ENCODE measurements around the gene ABR. TPM values are rescaled to one million over a fixed set of nuclear protein-coding genes. Genes with fewer than 3 reads are reported as not detected.

ABR gene
- polyA plus RNA-seq, 5 donors: 53.2 to 84.6 (median 61.3) TPM

DNA sequence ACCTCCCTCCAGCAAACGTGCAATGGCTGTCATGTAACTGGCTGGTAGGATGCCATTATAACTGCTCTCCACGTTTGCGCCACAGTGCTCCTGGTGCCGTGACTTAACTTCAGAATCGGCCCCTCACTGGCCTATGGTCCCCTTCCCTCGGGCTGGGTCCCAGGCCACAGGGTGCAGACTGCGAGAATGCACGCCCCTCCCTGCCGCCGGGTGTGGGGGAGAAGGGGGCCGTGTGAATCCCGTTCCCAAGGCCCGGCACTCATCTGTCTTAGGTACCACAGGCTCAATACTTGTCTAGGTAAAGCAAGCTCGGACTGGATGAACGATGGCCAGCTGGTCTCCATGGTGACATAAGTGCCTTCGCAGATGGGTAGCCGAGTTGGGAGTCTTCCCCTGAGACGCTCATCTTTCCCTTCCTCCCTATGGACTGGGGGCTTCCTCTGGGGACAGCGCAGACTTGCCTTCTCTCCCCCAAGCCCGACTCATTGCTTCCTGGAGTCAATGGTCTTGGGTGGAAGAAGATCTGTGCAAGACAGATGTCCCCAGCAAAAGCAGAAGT, 145.1 kb downstream of the ABR start:
- DNase-seq: no peak

DNA sequence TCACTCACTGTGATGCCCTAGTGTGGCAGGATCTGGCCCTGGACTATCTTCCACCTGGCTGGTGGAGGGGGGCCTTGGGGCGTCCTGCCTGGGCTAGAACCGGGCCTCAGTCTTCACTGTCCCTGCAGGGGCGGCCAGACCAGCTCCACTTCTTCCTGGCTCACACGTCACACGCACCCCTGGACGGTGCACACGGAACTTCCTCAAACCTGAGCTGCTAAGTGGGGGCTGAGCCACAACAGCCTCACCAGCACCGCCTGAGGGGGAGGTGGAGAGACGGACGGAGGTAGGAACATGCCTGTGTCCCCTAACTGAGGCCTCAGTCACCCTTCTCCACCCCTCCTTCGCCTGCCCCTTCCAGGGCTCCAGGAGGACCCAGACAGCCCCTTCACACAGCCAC, 146.3 kb downstream of the ABR start:
- no peak for DNase-seq

DNA sequence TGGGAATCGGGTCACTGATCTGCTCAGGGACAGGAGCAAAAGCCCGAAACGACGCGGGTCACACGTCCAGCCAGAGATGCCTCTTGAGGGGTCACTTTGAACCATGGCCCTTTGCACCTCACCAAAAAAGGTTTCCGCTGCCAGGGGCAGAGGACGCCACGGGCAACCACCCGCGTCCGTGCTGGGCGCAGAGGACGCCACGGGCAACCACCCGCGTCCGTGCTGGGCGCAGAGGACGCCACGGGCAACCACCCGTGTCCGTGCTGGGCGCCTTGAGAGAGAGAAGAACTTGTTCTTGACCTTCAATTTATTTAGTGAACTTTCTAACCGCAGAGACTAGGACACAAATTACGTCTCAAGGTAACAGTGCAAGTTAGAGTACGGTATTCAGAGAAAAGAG, 147.4 kb downstream of the ABR start:
- DNase-seq: no peak

DNA sequence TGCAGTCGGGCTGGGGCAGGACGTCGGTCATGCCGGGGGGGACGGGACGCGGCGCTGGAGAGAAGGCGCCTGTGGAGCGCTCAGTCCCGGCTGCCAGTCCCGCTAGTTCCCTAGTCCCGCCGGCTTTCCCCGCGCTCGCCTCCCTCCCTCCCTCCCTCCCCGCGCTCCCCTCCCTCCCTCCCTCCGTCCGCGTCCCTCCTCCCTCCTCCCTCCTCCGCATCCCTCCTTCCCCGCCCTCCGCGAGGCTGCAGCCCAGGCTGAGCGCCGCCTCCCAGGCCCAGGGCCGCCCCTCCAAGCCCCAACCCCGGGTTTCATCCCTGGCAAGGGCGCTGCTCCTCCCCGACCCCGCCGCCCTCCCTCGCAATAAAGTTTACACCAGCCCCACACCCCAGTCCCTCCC, 148.1 kb downstream of the ABR start:
- peak; percentile 57 to 72 for DNase-seq

DNA sequence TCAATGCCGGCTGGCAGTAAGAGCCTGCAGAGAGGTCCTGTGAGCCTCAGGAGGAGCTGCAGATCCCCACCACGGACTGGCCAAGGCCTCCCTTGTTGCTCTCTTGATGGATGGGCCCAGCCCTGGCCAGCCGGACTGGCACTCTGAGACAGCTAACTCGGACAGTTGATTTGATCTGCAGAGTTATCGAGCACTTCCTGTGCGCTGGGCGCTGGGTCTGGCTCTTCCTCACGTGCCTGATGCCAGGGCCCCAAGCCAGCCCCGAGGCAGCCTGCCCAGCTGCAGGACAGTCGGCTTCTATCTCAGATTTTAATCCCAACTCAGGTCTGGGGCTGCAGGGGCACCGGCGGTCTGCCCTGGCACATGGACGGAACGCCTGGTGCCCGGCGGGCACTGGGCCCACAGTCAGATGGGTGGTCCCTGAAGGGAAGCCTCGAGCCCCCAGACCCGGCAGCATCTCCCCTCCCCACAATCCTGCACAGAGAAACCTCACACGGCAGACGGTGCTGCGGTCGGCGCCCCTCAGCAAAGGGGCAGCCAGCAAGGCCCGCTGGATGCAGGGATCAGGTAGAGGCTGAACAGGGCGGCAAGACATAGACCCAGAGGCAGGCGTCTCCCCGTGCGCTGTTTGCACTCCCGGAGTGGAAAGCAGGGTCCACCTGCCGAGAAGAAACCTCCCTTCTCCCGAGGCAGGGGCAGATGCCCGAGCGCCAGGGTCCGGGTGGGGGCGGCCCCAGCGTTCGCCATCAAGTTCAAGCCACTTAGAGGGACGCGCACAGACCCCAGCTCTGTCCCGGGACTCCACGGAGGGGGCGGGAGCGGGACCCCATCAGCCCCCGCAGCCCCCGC, 148.9 kb downstream of the ABR start:
- no peak for DNase-seq

DNA sequence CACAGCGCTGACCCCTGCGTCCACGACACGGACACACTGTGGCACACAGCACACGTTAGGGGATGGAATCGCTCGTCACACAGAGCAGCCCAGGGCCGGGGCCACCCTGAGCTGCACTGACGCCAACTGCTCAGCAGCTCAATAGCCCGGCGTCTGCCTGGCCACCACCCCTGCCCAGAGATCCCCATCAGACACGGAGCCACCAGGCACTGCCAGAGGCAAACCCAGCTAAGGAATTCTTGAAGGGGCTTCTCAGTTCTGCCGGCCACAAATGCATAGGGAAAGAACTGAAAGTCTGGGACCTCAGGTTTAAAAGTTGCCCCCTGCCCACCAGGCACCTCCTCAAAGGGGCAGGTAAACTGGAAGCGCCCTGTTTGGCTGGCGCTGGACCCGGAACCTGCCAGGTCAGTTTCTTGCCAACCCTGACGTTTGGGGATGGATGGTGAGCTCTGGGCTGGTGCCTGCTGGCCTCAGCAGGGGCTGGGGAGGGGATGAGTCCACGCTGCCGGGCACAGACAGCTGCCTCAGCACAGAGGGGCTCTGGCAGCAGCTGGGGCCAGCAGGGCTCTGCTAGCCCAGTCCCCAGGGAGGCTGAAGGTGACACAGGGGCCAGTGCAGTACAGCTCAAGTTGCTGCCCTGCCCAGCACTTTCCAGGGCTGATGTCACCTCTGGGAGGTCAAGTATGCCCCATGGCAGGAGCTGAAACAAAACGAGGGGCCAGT, 149.7 kb downstream of the ABR start:
- no peak for DNase-seq

DNA sequence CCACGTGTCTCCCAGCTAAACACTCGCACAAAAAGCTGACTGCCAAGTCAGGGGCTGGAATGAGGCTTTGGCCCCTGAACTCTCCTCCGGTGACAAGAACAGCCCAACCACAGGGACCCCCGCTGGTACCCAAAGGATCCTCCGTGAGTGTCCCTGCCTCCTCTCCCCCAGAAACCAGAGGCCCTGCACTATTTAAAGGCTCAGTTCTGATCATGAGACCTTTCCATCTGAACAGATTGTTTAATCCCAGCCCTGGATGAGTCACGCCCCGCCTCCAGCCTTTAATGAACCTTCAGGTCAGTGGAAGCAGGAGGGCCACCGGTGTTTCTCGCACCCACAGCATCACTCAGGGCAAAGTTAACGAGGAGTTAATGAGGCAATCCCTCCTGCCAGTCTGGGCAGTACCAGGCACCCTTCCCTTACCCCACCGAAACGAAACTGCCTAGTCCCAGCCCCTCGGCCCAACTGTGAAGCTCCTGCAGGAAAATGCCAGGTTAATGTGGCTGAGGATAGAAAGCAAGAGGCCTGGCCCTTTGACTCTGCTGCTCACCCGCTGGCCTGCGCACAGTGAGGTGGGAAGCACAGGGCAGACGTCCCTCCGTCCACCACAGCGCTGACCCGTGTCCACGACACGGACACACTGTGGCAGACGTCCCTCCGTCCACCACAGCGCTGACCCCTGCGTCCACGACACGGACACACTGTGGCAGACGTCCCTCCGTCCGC, 150.4 kb downstream of the ABR start:
- no peak for DNase-seq

DNA sequence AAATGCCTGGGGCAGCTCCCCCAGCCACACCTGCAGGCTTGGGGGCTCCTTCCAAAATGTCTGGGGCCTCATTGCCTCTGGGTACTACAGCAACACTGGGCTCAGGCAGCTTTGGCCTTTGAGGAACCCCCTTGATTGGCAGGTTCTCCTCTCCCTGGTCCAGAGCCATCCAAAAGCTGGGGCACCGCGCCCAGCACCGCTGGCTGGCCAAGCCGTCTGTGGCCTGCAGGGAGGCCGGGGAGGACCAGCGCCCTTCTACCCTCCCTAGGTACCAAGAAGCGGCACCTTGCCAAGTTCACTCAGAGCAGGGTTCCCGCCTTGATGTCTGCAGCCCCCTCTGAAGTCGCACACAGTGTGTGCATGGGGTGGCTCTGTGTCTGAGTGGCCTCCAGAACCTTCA, 152.7 kb downstream of the ABR start:
- no peak for DNase-seq

DNA sequence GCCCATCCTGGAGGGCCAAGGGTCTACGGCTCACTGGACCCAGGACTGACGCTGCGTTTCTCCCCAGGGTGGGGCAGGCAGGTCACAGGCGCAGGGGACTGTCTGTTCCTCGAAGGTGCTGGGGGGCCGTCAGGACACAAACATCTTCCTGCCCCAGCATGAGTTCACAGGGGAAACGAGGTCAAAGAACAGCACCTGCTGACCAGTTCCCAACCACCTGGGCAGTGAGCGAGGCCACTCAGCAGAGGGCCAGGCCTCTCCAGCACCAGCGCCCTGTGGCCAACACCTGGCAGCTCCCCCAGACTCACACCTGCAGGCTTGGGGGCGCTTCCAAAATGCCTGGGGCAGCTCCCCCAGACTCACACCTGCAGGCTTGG, 153.2 kb downstream of the ABR start:
- no peak for DNase-seq

DNA sequence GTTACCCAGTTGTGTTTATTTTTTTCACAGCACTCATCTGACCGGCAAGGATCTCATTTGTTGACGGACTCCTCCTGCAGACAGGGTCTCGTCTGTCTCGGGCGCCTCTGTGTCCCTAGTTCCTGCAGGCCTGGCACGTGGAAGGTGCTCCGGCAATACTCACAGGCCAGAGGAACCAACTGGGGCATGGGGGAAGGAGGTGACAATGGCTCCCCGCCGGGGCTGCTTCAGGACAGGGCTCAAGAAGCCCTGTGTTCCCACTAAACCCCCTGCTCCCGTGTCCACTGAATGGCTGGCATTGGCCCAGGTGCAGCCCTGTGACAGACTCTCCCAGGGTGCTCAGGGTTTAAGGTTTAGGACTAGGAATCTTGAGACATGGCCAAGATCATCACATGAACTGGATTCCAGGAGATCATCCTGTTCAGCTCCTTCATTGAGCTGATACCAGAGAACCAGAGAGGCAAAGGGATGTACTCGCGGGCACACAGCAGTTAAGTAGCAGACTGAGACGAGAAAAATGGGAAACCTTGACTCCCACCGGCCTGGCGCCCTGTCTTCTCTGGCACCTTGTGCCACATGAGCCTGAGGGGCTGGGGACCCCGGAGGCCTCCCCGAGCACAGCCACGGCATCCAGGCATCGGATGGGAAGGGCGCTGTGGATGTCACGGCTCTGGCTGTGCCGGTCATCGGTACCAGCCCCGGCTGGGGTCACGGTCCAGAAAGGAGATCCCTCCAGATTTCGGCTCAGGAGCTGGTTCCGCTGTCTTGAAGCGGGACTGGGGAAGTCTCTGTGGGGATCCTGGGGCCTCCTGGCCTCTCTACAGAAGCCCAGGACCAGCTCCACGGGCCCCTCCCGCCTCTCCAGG, 153.8 kb downstream of the ABR start:
- DNase-seq: no peak

DNA sequence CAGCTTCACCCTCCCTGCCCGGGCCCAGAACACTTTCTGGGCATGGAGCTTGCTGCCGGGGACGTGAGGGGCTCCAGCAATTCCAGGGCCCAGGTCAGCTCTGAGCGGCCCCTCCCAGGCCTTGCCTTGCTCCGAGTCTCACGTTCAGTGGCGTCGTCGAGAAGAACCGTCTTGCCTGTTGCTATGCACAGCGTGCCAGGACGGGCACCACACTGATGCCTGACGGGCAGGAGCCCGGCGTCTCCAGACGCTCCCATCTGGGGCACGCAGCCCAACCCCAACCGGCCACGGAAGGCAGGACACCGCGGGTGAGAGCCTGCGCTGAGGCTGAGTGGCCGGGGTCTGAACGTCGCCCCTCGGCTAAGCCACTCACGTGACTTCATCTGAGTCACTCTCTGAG, 155.7 kb downstream of the ABR start:
- no peak for DNase-seq

DNA sequence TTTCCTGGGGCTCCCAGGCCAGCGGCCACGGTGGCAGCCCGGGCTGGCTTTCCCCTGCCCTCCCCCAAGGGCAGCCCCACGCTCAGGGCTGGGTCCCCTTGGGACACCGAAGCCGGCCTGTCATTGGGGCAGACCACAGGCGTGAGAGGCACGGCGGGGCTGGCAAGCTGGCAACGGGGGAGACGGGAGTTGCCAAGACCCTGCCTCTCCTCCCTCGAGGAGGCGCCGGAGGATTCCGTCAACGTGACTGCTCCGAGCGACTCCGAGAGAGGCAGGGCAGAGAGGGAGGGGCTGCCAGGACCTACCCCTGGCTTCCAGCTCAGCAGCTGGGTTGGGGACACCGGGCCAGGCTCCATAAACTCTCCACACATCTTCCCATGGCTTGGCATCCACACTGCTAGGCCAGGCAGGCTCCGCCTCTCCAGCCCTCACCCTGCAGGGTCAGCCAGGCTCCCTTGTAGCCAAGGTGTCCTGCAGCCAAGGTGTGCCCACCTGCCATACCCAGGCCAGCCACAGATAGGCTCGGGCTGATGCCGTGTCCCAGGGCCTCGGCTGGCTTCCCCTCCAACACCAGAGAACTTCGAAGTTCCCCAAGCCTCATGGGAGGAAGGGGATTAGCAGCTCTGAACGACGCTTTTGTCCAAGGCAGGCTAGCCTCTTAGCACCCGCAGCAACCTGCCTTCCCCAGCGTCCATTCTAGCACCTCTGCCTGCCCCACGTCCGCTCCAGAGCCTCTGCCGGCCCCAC, 157.3 kb downstream of the ABR start:
- DNase-seq: no peak

DNA sequence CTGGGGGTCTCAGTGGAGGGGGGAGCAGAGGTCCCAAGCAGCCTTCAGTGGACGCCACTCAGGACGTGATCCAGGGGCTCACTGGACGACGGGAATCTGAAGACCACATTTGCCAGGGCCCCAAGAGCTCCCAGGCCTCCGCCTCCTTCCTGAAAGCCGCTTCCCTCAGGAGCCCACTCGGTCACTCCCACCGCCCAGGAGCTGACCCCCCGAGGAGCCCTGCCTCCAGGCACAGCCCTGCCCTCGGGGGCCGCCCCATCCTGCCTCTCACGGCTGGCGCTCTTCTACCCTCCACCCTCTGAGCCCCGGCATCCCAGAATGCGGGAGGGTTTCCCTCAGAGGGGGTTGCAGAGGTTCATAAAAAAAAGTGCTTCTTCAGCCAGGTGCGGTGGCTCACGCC, 158.6 kb downstream of the ABR start:
- no peak for DNase-seq

DNA sequence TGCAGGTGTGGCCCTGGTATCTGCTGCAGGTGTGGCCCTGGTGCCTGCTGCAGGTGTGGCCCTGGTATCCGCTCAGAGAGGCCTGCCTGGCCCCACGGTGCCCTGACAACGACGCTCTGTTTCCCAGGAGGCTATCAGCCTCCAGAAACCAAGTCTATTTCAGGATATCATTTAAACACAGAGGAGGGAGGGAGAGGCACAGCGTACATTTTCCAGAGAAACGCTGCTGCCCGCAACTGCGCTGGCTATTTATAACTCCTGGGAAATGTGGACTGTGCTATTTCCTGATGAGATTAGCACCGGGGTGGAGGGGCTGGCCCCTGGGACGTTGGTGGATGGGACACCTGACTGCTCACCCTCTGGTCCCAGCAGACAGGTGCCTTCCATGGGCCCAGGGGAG, 160.3 kb downstream of the ABR start:
- no peak for DNase-seq

DNA sequence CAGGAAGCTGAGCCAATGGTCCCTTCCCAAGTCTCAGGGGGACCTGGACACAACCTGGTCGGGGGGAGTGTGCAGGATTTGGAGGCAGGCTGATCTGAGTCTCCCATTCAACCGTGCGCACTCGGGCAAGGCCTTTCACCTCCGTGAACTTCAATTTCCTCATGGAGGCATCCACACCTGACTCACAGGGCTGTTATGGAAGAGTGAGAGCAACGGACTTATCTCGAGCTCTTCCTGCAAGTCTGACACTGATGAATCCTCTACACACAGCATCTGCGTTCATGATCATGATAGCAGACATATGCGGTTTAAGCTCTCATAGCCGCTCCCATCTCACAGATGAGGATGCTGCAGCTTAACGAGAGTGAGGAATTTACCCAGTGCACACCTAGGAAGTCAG, 161.2 kb downstream of the ABR start:
- no peak for DNase-seq

DNA sequence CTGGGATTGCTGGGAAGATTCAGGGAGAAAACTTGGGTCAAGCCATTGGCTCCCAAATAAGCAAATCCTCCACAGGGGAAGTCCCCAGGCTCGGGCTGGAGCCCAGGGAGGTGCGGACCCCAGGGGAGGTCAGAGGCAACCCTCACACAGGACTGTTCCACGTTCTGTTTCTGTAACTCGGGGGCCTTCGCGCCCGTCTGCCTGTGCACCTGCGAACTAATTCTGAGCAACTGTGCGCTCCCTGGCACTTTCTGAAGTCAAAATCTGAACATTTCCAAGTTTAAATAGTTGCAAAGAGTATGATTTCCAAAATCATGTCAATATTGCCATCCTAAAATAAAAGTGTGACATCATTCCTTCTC, 166.1 kb downstream of the ABR start:
- DNase-seq: no peak

DNA sequence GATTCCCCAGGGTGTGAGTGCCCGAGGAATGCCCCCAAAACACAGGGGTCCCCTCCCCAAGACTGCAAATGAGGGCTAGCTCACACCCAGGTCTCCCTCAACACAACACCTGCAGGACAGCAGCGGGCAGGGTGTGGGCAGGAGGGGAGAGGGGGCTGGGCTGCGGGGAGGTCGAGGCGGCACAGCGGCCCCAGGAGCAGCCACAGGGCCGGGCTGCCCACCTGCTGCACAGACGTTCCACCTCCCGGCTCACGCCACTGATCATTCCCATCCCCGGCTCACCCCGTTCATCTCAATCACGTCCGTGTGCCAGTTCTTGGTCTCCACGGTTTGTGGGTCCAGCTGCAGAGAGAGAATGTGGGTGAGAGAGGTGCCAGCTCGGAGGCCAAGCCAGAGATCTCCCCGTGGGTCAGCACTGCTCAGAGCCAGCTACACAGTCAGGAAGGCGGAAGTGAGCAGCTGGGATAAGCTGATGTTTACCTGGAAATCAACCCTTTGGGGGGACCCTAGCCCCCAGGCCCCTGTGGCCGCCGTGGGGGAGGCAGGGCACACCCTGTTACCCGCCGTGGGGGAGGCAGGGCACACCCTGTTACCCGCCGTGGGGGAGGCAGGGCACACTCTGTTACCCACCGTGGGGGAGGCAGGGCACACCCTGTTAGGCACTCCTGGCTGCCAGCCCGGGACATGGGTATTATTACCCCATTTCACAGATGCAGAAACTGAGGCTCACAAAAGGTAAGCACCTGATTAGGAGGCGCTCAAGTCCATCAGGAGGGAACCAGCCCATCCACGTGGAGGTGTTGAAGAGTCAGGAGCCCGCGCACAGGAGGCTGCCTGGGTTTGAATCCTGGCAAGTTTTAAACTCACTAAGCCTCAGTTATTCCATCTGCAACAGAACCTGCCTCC, 166.7 kb downstream of the ABR start:
- no peak for DNase-seq

DNA sequence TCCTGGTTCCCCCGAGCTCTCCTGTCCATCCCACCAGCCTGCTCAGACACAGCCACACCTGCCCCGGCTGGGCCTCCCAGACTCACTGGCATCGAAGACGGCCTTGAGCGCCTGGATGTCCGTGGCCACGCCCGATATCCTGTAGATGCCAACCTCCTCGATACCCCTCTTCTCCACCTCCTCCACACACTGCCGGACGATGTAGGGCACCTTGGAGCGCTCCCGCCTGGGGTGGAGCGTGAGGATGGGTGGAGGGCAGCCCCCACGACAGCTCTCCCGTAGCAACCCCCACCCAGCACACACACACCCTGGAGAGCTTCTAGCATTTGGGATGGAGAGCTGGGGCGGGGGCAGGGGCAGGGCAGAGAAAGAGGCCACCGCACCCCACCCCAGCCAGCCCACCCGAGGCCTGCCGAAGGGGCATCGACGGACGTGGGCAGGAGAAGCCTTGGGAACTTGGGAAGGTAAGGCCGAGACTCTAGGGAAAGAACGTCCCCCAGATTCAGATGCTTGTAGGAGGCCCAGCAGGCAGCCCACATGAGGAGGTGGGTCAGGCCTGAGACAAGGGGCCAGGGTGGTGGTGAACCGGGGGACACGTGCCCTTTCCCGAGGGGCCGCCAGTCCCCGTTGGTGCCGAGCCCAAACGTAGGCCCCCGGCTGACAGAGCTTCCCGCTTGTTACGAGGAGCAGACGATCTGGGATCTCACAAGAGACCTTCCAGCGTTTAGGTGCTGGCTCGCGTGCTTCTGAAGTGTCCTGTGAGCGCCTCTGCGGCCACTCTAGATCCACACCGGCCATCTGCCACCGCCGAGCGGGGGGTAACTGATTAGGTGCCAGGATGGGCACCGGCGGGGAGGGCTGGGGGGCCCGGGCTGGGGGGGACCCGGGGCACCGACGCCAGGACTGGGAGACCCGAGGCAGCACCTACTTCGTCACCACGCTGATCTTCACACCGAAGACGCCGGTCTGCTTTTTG, 167.7 kb downstream of the ABR start:
- no peak for DNase-seq
